ENCODE measurements around the gene DIAPH2. TPM values are rescaled to one million over a fixed set of nuclear protein-coding genes. Genes with fewer than 3 reads are reported as not detected.

Gene DIAPH2
- total RNA-seq, 4 donors from 2014 or later = 16.7 to 27.3 (median 20.3) TPM

GRCh38 chrX:97628326-97628725 lies 943.7 kb downstream of the DIAPH2 start:
- no peak for DNase-seq (ENCODE audit: low spot score in 2 of 2)
- intact Hi-C loops (cut with DNase I; ENCODE audit: low total_unique reads) = no loop called here
- TF ChIP-seq POLR2A (IDR thresholded peaks at IDR 0.05) = no peak
- TF ChIP-seq, protein P1, sequence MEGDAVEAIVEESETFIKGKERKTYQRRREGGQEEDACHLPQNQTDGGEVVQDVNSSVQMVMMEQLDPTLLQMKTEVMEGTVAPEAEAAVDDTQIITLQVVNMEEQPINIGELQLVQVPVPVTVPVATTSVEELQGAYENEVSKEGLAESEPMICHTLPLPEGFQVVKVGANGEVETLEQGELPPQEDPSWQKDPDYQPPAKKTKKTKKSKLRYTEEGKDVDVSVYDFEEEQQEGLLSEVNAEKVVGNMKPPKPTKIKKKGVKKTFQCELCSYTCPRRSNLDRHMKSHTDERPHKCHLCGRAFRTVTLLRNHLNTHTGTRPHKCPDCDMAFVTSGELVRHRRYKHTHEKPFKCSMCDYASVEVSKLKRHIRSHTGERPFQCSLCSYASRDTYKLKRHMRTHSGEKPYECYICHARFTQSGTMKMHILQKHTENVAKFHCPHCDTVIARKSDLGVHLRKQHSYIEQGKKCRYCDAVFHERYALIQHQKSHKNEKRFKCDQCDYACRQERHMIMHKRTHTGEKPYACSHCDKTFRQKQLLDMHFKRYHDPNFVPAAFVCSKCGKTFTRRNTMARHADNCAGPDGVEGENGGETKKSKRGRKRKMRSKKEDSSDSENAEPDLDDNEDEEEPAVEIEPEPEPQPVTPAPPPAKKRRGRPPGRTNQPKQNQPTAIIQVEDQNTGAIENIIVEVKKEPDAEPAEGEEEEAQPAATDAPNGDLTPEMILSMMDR (IDR thresholded peaks at IDR 0.05) = no peak
- no peak overlapping the region for H3K4me3 ChIP-seq (ENCODE audit: low read depth, poor library complexity, severe bottlenecking)
- 87 to 97% methylated on average over 2 of the region's 2 CpGs for WGBS, 2 donors

DNA sequence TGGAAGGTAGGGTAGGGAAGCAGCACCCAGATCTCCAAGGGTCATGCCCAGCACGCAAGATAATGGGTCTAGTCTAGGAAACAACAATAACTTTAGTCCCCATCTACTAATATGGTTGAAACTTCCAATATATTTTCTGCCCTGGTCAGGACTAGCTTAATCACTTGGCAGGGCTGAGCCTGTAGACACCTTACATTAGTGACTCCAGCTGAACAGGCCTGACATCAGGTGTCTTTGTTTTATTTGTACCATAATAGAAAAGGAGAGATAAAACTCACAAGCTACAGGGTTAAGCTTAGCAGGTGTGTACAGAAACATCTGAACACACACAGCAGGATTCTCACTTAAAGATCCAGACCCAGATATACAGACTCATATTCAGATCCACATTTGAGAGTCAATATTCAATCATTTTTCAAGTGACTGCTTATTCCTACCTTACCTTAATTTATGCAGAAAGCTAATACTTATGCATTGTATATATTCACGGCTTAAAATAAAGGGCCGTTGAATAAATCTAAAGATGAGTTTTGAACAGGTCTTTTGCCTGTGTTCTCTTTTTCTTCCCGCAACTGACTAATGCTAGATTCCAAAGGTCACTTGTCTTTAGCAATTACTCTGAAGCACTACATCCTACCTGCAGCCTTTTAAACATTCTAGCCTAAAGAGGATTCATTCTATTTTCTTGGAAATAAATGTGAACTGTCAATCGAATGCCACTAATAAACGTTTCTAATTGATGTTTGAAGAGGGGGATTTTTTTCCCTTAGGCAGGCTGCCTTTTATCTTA lies 944.4 kb downstream of the DIAPH2 start:
- DNase-seq (ENCODE audit: low spot score in 2 of 2) = no peak
- WGBS, 2 donors = 70 to 77% methylated on average over 6 of the region's 6 CpGs
- H3K4me3 ChIP-seq (ENCODE audit: low read depth, poor library complexity, severe bottlenecking) = no peak overlapping the region
- intact Hi-C loops (cut with DNase I; ENCODE audit: low total_unique reads) = no loop called here
- TF ChIP-seq, protein P1 (IDR thresholded peaks at IDR 0.05) = no peak
- TF ChIP-seq POLR2A (IDR thresholded peaks at IDR 0.05) = no peak

DNA sequence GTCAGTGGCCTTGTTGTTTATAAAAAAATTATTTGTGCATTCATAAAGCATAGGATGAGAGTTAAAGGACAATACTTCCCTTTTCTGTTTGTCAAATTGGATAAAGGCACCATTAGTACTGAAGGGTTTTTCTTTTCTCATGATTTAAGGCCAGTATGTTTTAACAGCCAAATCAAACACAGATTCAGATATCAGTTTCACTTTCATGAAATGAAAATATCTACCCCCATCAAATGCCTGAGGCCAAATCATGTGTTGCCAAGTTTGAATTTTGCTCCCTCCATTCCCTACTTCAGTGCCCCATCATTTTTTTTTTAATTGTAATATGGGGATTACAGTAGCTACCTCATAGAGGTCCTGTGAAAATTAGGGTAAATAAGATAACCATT lies 944.9 kb downstream of the DIAPH2 start:
- TF ChIP-seq POLR2A (IDR thresholded peaks at IDR 0.05) = no peak
- TF ChIP-seq, protein P1 (IDR thresholded peaks at IDR 0.05) = no peak
- no peak for DNase-seq (ENCODE audit: low spot score in 2 of 2)
- intact Hi-C loops (cut with DNase I; ENCODE audit: low total_unique reads) = no loop called here
- no peak overlapping the region for H3K4me3 ChIP-seq (ENCODE audit: low read depth, poor library complexity, severe bottlenecking)

DNA sequence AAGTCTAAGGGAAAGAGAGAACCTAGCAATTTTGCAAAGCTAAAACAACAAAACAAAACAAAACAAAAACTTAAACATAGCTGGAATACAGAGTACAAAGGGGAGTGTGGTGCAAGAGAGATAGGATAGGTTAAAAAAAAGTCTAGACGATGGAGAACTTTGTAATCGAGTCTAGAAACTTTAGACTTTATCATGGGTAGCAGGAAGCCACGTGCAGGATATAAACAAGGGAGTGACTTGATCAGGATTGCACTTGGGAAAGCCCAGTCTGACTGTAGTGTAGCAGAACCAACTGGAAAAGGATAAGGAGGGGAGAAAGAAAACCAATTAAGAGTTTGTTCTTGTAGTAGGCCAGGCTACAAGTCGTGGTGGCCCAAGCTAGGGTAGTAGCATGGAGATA lies 949.2 kb downstream of the DIAPH2 start:
- TF ChIP-seq, protein P1 (IDR thresholded peaks at IDR 0.05) = no peak
- no peak for TF ChIP-seq POLR2A (IDR thresholded peaks at IDR 0.05)
- 78 to 97% methylated on average over 4 of the region's 4 CpGs for WGBS, 2 donors
- intact Hi-C loops (cut with DNase I; ENCODE audit: low total_unique reads) = no loop called here
- no peak overlapping the region for H3K4me3 ChIP-seq (ENCODE audit: low read depth, poor library complexity, severe bottlenecking)
- DNase-seq (ENCODE audit: low spot score in 2 of 2) = no peak

DNA sequence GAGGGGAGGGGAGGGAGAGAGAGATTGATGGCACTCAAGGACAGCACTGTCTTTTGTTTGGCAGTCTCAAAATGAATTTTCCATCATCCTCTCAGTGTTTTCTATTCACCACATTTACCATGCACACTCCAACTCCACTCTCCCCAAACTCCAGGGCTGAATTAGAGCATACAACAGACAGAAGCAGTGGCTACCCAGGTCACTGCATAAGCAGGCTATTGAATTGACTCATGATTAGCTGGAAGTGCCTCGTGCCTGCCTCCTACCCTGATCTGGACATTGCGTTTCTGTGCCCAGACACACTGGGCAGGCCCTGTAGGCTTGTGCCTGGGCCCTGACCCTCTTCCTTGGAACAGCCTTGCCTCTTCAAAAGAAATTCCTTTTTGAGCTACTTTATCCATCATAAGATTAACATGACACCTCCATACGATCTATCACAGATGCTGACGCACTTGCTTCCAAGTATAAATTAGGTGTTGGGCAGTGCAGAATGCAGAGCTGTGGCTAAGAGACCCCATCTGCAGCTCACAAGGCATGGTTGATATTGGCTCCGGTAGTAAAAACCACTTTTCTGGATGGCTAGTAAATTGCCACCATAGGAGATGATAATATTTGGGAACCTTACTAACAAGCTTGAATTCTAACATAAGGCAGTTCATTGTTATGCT lies 952.0 kb downstream of the DIAPH2 start:
- intact Hi-C loops (cut with DNase I; ENCODE audit: low total_unique reads) = no loop called here
- TF ChIP-seq, protein P1 (IDR thresholded peaks at IDR 0.05) = no peak
- TF ChIP-seq POLR2A (IDR thresholded peaks at IDR 0.05) = no peak
- H3K4me3 ChIP-seq (ENCODE audit: low read depth, poor library complexity, severe bottlenecking) = no peak overlapping the region
- DNase-seq (ENCODE audit: low spot score in 2 of 2) = no peak
- WGBS, 2 donors = 80 to 86% methylated on average over 5 of the region's 5 CpGs
